Right lobe of liver (tissue), 6 donors: ENCODE results near the gene SIK1. TPM values are rescaled to one million over a fixed set of nuclear protein-coding genes. Genes with fewer than 3 reads are reported as not detected.
A peak's percentile ranks its signal among the peaks of the same experiment; 100 is the strongest.

Source experiments
- ATAC-seq, 4 donors: fragments of 200-7000 bp; cut with Tn5 transposase; one replicate each; pipeline ENCODE4 v1.9.1; 2020; ENCODE audit warnings: mild to moderate bottlenecking in 4 of 4, moderate library complexity in 4 of 4
- DNase-seq, 3 donors: peaks; one replicate each; pipeline ENCODE4 v3.0.0-alpha.2; 2020
- H3K27ac ChIP-seq, 3 donors: fragments of 200-600 bp; one replicate each; pipeline ENCODE4 v1.8.0; 2022
- H3K27me3 ChIP-seq, 2 donors: fragments of 200-600 bp; one replicate each; pipeline ENCODE4 v1.8.0; 2022
- H3K36me3 ChIP-seq, 4 donors: fragments of 200-600 bp; sonication (generic) in 1 of 4; one replicate each; pipeline versions ENCODE4 v1.5.1 to v1.8.0; 2017 to 2022; ENCODE audit warnings: control low read depth in 1 of 4
- H3K4me1 ChIP-seq, 4 donors: fragments of 200-600 bp; sonication (generic) in 1 of 4; one replicate each; pipeline versions ENCODE4 v1.5.1 to v1.8.0; 2017 to 2022; ENCODE audit warnings: control low read depth in 1 of 4
- H3K4me3 ChIP-seq, 3 donors: fragments of 200-600 bp; one replicate each; pipeline ENCODE4 v1.8.0; 2022
- H3K9me3 ChIP-seq, 4 donors: fragments of 200-600 bp; sonication (generic) in 1 of 4; one replicate each; pipeline versions ENCODE4 v1.5.1 to v1.8.0; 2017 to 2022; ENCODE audit warnings: control low read depth in 1 of 4
- CTCF ChIP-seq, 4 donors: fragments of 200-600 bp in 3 of 4; fragments of 450-650 bp in 1 of 4; IDR thresholded peaks; one replicate each; pipeline versions ENCODE4 v1.5.1 to v1.8.0; 2016 to 2022; ENCODE audit warnings: antibody characterized with exemption in 4 of 4, mild to moderate bottlenecking in 2 of 4
- POLR2A ChIP-seq: fragments of 450-650 bp; IDR thresholded peaks from one replicate; pipeline ENCODE4 v1.6.1; 2017; ENCODE audit warnings: antibody characterized with exemption, mild to moderate bottlenecking
- WGBS: methylation state at CpG from one replicate; pipeline ENCODE4 v1.1.6; 2018; ENCODE audit warnings: low coverage, low lambda C conversion rate; ENCODE audit not compliant: insufficient coverage; ENCODE audit errors: missing lambda C conversion rate; 5-methylcytosine and 5-hydroxymethylcytosine counted together
- intact Hi-C, 2 donors: fragments of 100-400 bp; cut with DNase I; formaldehyde crosslinking; loops; one replicate each; pipeline versions ENCODE4 v1.11.2 to v1.14.1; 2022
- total RNA-seq, 6 experiments: library from RNA; depleted of rRNA in 2 of 6; stranded (reverse); fragments of >200 nt in 2 of 6; fragmentation: NEBNext Ultra II Directional in 3 of 6; extraction: Animal tissue kit (Norgen Biotek cat#: 25700) in 3 of 6; gene quantifications; one replicate each; pipeline versions ENCODE4 v1.1.0 to v1.2.4, GENCODE V29; 2016 to 2023
- donor health status: DM: no; HTN: yes; CAD: no.
- donor health status: DM: no; HTN: no; CAD: no.
- donor health status: DM: no; HTN: no; CAD: no.
- donor health status: DM: no; HTN: yes; CAD: no.
- donor health status: DM: no; HTN: yes; CAD: no.

Gene SIK1
- total RNA-seq, 6 experiments from 2014 or later: 4.2 to 44.4 (median 23.9) TPM

GRCh38 chr21:43375006-43375836, 51.7 kb downstream of the SIK1 start:
- Histone ChIP-seq H3K27ac (no peak overlapping the region), H3K4me3 (no peak overlapping the region), H3K27me3 (no peaks in the 10 kb centered on the region), H3K4me1 (no peaks in the 10 kb centered on the region), H3K36me3 (no peaks in the 10 kb centered on the region), H3K9me3 (no peaks in the 10 kb centered on the region)
- peak in 1 of 3 donors; percentile 12 for DNase-seq
- ATAC-seq: no peak
- TF ChIP-seq CTCF (IDR thresholded peaks at IDR 0.05) (no peak), POLR2A (no peak)
- WGBS: 80% methylated on average over 2 of the region's 17 CpGs
- intact Hi-C loops: no loop called here

DNA sequence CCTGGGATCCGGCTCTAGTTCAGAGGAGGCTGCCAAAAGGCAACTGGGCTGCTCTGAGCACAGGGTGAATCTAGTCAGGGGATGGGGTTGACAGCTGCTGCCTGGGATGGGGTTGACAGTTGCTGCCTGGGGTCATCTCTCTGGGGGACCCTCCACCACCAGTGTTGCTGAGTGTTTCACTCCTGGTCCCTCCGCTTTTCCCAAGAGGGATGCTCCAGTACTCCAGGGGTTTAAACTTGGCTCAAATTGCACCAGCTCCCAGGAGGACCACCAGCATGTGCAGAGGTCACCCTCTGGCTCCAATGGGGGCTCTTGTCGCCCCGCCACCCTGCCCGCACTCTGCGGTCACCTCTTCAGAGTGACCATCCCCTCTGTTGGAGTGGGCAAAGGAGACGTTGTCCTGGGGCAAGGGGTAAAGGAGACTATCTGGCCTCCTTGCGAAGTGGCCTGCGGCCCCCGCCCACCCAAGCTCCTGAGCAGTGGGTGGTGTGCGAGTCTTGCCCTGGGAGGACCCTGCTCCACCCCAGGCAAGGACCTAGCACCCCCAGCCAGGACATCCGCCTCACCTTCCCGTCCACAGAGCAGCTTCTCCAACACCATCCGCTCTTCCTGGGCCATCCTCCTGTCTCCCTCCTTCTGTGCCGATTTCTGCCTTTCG, 52.6 kb downstream of the SIK1 start:
- no peaks in the 10 kb centered on the region for H3K27me3 ChIP-seq
- H3K4me3 ChIP-seq: no peak overlapping the region
- ATAC-seq (no peak), DNase-seq (peak in 1 of 3 donors; percentile 16)
- TF ChIP-seq POLR2A (no peak), CTCF (IDR thresholded peaks at IDR 0.05) (no peak)
- intact Hi-C loops: no loop called here
- no peaks in the 10 kb centered on the region for H3K9me3 ChIP-seq
- H3K36me3 ChIP-seq: no peaks in the 10 kb centered on the region
- 92% methylated on average over 8 of the region's 16 CpGs for WGBS
- no peaks in the 10 kb centered on the region for H3K4me1 ChIP-seq
- H3K27ac ChIP-seq: no peak overlapping the region

GRCh38 chr21:43373362-43374227, 53.3 kb downstream of the SIK1 start:
- intact Hi-C loops: no loop called here
- H3K27ac ChIP-seq: no peak overlapping the region

More at GRCh38 chr21:43373362-43374227, 53.3 kb downstream of the SIK1 start:
- Histone ChIP-seq H3K9me3 (no peaks in the 10 kb centered on the region), H3K4me3 (no peak overlapping the region), H3K4me1 (no peaks in the 10 kb centered on the region), H3K36me3 (no peaks in the 10 kb centered on the region), H3K27me3 (no peaks in the 10 kb centered on the region)
- peak in 1 of 3 donors; percentile 14 for DNase-seq
- ATAC-seq: no peak
- TF ChIP-seq CTCF (IDR thresholded peaks at IDR 0.05) (no peak), POLR2A (no peak)
- WGBS: 45% methylated on average over 7 of the region's 21 CpGs
